GM12873 (cell line): ENCODE data around the gene SLC26A8.

Experiments used
- TF ChIP-seq, protein P1 (sequence below): IDR thresholded peaks from 2 replicates; pipeline ENCODE4 v1.5.1; 2012; ENCODE audit warnings: low read depth, mild to moderate bottlenecking, moderate library complexity, low read length, control low read depth; ENCODE audit not compliant: insufficient read depth; ENCODE audit errors: missing control alignments

Gene SLC26A8

GRCh38 chr6:35980991-35981645 is 43.3 kb downstream of the SLC26A8 start:
- TF ChIP-seq, protein P1, sequence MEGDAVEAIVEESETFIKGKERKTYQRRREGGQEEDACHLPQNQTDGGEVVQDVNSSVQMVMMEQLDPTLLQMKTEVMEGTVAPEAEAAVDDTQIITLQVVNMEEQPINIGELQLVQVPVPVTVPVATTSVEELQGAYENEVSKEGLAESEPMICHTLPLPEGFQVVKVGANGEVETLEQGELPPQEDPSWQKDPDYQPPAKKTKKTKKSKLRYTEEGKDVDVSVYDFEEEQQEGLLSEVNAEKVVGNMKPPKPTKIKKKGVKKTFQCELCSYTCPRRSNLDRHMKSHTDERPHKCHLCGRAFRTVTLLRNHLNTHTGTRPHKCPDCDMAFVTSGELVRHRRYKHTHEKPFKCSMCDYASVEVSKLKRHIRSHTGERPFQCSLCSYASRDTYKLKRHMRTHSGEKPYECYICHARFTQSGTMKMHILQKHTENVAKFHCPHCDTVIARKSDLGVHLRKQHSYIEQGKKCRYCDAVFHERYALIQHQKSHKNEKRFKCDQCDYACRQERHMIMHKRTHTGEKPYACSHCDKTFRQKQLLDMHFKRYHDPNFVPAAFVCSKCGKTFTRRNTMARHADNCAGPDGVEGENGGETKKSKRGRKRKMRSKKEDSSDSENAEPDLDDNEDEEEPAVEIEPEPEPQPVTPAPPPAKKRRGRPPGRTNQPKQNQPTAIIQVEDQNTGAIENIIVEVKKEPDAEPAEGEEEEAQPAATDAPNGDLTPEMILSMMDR: no peak

- TF ChIP-seq, protein P1: no peak
Observed at GRCh38 chr6:35977308-35977707, 47.1 kb downstream of the SLC26A8 start.

DNA sequence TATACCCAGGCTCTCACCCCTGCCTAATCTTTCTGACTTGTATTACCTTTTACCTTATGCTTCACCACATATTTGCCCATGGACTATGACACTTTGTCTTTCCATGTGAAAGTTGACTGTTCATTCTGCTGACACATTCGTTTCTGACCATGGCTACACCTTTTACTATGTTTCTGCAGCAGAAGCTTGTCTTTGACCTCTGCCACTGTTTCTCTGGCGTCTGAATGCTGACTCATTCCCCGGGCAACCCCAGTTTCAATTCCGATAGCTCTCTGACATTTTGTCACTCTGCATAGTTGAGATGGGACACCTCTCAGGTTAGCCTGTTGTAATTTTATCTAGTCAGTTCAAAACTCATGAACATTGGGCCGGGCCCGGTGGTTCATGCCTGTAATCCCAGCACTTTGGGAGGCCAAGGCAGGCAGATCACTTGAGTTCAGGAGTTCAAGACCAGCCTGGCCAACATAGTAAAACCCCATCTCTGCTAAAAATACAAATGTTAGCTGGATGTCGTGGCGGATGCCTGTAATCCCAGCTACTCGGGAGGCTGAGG is 50.7 kb downstream of the SLC26A8 start:
- TF ChIP-seq, protein P1: no peak

DNA sequence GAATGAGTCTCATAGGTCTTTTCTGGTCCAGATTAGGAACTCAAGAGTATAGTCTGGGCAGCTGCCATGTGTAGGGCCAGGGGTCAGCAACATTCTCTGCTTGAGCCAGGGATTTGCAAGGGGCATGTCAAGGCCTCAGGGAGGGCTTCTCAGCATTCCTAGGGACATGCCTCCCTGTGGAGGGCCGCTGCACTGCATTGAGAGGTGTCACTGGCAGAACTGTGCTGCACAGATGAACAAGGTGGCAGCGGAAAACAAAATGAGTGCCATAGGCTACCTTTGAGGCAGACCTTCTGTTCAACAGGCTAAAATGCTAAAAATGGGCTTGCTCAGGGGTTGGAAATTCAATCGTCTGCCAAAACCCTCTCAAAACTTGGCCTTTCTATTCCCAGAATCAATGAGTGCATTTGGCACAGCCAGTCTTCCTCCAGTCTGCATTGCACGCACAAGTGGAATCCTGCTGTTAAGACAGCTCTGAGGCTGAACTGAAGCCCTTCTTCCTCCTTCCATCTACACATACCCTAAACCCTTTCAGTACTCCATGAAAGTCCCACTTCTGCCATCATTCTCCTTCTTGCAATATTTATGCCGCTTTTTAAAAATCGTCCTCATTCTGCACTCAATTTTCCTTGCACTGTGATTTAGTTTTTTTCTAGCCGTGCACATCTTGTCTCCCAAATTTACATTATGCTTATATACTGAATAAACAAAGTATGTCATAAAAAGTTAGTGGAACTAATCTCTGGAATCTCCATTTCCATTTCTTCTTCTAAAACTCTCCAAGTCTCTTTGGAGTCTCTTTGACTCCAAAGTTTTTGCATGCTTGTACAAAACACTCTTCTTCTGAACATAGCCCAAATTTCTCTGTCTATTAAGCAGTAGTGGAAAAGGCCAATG is 51.7 kb downstream of the SLC26A8 start:
- TF ChIP-seq, protein P1: peak; percentile 19

DNA sequence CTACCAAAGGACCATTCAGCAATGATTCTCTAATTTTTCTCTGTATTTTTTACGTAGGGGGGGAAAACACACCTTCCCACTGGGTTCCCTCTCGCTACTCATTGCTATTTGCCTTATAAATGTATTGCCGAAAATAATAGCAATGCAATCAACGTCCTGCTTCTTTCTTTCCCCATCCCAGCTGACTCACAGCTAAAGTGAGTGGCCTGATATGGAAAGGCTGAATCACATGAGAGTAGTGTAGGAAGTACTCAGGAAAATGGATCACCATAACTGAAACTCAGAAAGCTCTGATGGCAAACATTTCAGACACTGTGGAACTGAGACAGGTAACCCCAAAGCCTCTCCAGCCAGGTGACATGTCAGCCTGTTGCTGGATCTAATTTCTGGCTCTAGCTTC is 54.3 kb downstream of the SLC26A8 start:
- TF ChIP-seq, protein P1: no peak

GRCh38 chr6:35969646-35970045 is 54.8 kb downstream of the SLC26A8 start:
- TF ChIP-seq, protein P1: no peak

GRCh38 chr6:35968821-35969220 is 55.6 kb downstream of the SLC26A8 start:
- TF ChIP-seq, protein P1: no peak
